HCT116 (cell line): ENCODE measurements around the gene PLEKHA8. TPM values are rescaled to one million over a fixed set of nuclear protein-coding genes. Genes with fewer than 3 reads are reported as not detected.

Source experiments
- ATAC-seq: fragments of 200-7000 bp; cut with Tn5 transposase; 2 replicates; pipeline ENCODE4 v1.9.1; 2020; ENCODE audit warnings: mild to moderate bottlenecking, moderate library complexity
- BruUV-seq: library from RNA; stranded (reverse); fragments of 400-500 nt; replicated peaks from 2 replicates; lab custom pipeline; 2021; lab: Mats Ljungman, UMichigan
- CTCF ChIA-PET: fragments of 300-600 bp; sonication (Branson Sonifier 250); formaldehyde crosslinking; loops from one replicate; lab custom pipeline; 2021; ENCODE audit warnings: antibody characterized with exemption; lab: Charles Lee
- POLR2A ChIA-PET: fragments of 300-600, 350-600 bp; sonication (Branson Sonifier 250); formaldehyde crosslinking; loops from one replicate; lab custom pipeline; 2021; ENCODE audit warnings: antibody characterized with exemption; lab: Charles Lee
- RAD21 ChIA-PET, 2 experiments: fragments of 300-600 bp; sonication (Branson Sonifier 250); formaldehyde crosslinking; loops; one replicate each; lab custom pipeline; 2023; ENCODE audit warnings: low total read pairs in 2 of 2; ENCODE audit not compliant: uncharacterized antibody in 2 of 2, unreplicated experiment in 2 of 2, low non-redundant PET in 1 of 2; lab: Charles Lee
- DNase-seq: peaks from one replicate; pipeline ENCODE4 v3.0.0-alpha.2; 2010; ENCODE audit warnings: low read depth, low spot score
- H2AFZ ChIP-seq: fragments of 200-600 bp; shearing (Covaris generic), sonication (generic); 2 replicates; pipeline ENCODE4 v1.6.1; 2017; ENCODE audit warnings: low read depth, mixed run types, mixed read lengths, antibody characterized with exemption, low read length; ENCODE audit not compliant: poor library complexity, severe bottlenecking
- H3K27ac ChIP-seq: 2 replicates; pipeline ENCODE4 v1.5.1; 2012; ENCODE audit warnings: low read depth, low read length
- H3K27me3 ChIP-seq: fragments of 200-600 bp; sonication (generic); 2 replicates; pipeline ENCODE4 v1.6.1; 2016; ENCODE audit warnings: mixed run types, low read length, mixed read lengths; ENCODE audit not compliant: insufficient read depth
- H3K36me3 ChIP-seq, 2 experiments: fragments of 200-500 bp in 1 of 2; fragments of 200-600 bp in 1 of 2; sonication (Bioruptor generic) in 1 of 2; sonication (generic) in 1 of 2; 2 replicates each; pipeline versions ENCODE4 v1.5.1 to v1.6.1; 2014 to 2016; ENCODE audit warnings: low read length in 2 of 2, inconsistent platforms in 1 of 2, mixed read lengths in 1 of 2, mixed run types in 1 of 2; ENCODE audit not compliant: insufficient read depth in 2 of 2, control insufficient read depth in 1 of 2
- H3K4me1 ChIP-seq, 2 experiments: fragments of 200-600 bp in 1 of 2; sonication (generic) in 1 of 2; 2 replicates each; pipeline versions ENCODE4 v1.5.1 to v1.6.1; 2012 to 2017; ENCODE audit warnings: low read length in 2 of 2, inconsistent platforms in 1 of 2, mild to moderate bottlenecking in 1 of 2, mixed read lengths in 1 of 2, mixed run types in 1 of 2, moderate library complexity in 1 of 2; ENCODE audit not compliant: insufficient read depth in 2 of 2, control insufficient read depth in 1 of 2
- H3K4me2 ChIP-seq: fragments of 200-600 bp; sonication (generic); 2 replicates; pipeline ENCODE4 v1.6.1; 2017; ENCODE audit warnings: mixed run types, low read length, mixed read lengths
- H3K4me3 ChIP-seq, 2 experiments: fragments of 200-600 bp in 1 of 2; sonication (generic) in 1 of 2; replicated peaks in 1 of 2; 2 replicates each; pipeline ENCODE4 v1.5.1; 2011 to 2016; ENCODE audit warnings: low read length in 2 of 2, control low read depth in 1 of 2, low read depth in 1 of 2, mild to moderate bottlenecking in 1 of 2, mixed read lengths in 1 of 2, mixed run types in 1 of 2
- H3K79me2 ChIP-seq: fragments of 200-600 bp; sonication (generic); 2 replicates; pipeline ENCODE4 v1.6.1; 2017; ENCODE audit warnings: mild to moderate bottlenecking, mixed run types, low read length, moderate library complexity, mixed read lengths; ENCODE audit not compliant: insufficient read depth
- H3K9ac ChIP-seq: fragments of 200-600 bp; sonication (generic); 2 replicates; pipeline ENCODE4 v1.6.1; 2016; ENCODE audit warnings: low read length, mixed read lengths
- H3K9me2 ChIP-seq: fragments of 200-600 bp; sonication (generic), shearing (Covaris generic); 2 replicates; pipeline ENCODE4 v1.6.1; 2017; ENCODE audit warnings: mixed run types, mild to moderate bottlenecking, moderate library complexity; ENCODE audit not compliant: insufficient read depth
- H3K9me3 ChIP-seq, 2 experiments: fragments of 200-500 bp in 1 of 2; fragments of 200-600 bp in 1 of 2; sonication (Bioruptor generic) in 1 of 2; sonication (generic) in 1 of 2; 2 replicates each; pipeline ENCODE4 v1.6.1; 2014 to 2017; ENCODE audit warnings: low read length in 2 of 2, mixed read lengths in 2 of 2, inconsistent platforms in 1 of 2, low read depth in 1 of 2, mild to moderate bottlenecking in 1 of 2, mixed run types in 1 of 2, moderate library complexity in 1 of 2; ENCODE audit not compliant: control insufficient read depth in 1 of 2, insufficient read depth in 1 of 2
- H4K20me1 ChIP-seq: fragments of 200-600 bp; sonication (generic), shearing (Covaris generic); 2 replicates; pipeline ENCODE4 v1.6.1; 2017; ENCODE audit warnings: mixed run types, mild to moderate bottlenecking, moderate library complexity; ENCODE audit not compliant: insufficient read depth
- ATF3 ChIP-seq: IDR thresholded peaks from 2 replicates; pipeline ENCODE4 v1.6.1; 2012
- EGR1 ChIP-seq: IDR thresholded peaks from 2 replicates; pipeline ENCODE4 v1.6.1; 2012; ENCODE audit warnings: low read depth
- EZH2 ChIP-seq: fragments of 200-600 bp; sonication (generic); IDR thresholded peaks from 2 replicates; pipeline ENCODE4 v1.6.1; 2017; ENCODE audit warnings: antibody characterized with exemption, mixed run types
- EZH2phosphoT487 ChIP-seq: fragments of 200-600 bp; IDR thresholded peaks from 2 replicates; pipeline ENCODE4 v1.6.1; 2018; ENCODE audit warnings: antibody characterized with exemption, borderline replicate concordance
- FOSL1 ChIP-seq: IDR thresholded peaks from 2 replicates; pipeline ENCODE4 v1.6.1; 2012; ENCODE audit warnings: low read depth
- MAX ChIP-seq: IDR thresholded peaks from 2 replicates; pipeline ENCODE4 v1.6.1; 2012
- REST ChIP-seq: IDR thresholded peaks from 2 replicates; pipeline ENCODE4 v1.6.1; 2012; ENCODE audit warnings: low read depth
- SP1 ChIP-seq: IDR thresholded peaks from 2 replicates; pipeline ENCODE4 v1.6.1; 2012; ENCODE audit warnings: low read depth
- SRF ChIP-seq: IDR thresholded peaks from 2 replicates; pipeline ENCODE4 v1.6.1; 2012; ENCODE audit warnings: low read depth
- YY1 ChIP-seq: IDR thresholded peaks from 2 replicates; pipeline ENCODE4 v1.6.1; 2011; ENCODE audit warnings: low read length, low read depth, moderate library complexity, mild to moderate bottlenecking; ENCODE audit not compliant: insufficient replicate concordance; ENCODE audit errors: extremely low read depth
- ZBTB33 ChIP-seq: IDR thresholded peaks from 2 replicates; pipeline ENCODE4 v1.6.1; 2011; ENCODE audit warnings: mild to moderate bottlenecking, low read length, moderate library complexity; ENCODE audit not compliant: insufficient replicate concordance; ENCODE audit errors: extremely low read depth
- ZFX ChIP-seq: fragments of 450-650 bp; IDR thresholded peaks from 2 replicates; pipeline ENCODE4 v1.6.1; 2017
- ZNF274 ChIP-seq: fragments of 200-500 bp; sonication (Bioruptor generic); IDR thresholded peaks from 2 replicates; pipeline ENCODE4 v1.6.1; 2014; ENCODE audit warnings: mild to moderate bottlenecking, low read depth, low read length, inconsistent platforms
- intact Hi-C: fragments of 100-400 bp; cut with micrococcal nuclease; formaldehyde crosslinking; loops from 2 replicates; pipeline ENCODE4 v1.10.0; 2022
- total RNA-seq: library from RNA; stranded (reverse); gene quantifications from one replicate; pipeline ENCODE4 v1.2.1, GENCODE V29; 2021; ENCODE audit not compliant: unreplicated experiment

PLEKHA8 gene
- total RNA-seq, 1 experiment from 2014 or later = 13.6 TPM

GRCh38 chr7:30166155-30166840 is 138.1 kb downstream of the PLEKHA8 start (continued):
- TF ChIP-seq MAX = no peak
- no peak for TF ChIP-seq EGR1
- no peak for TF ChIP-seq REST

GRCh38 chr7:30166841-30167235 is 138.6 kb downstream of the PLEKHA8 start:
- no peaks in the 10 kb centered on the region for H3K9me3 ChIP-seq
- ChIA-PET RAD21 (interaction anchor here in 1 of 2 experiments (0.7 kb wide), 1 partner anchor 132 kb away, joined by 3 read pairs; no protein-coding TSS in a partner anchor), CTCF (no interaction called here), POLR2A (no interaction called here)
- H3K4me3 ChIP-seq = no peak overlapping the region
- no TSS peak for BruUV-seq
- no peaks in the 10 kb centered on the region for H3K36me3 ChIP-seq
- H3K9ac ChIP-seq = no peak overlapping the region
- no peaks in the 10 kb centered on the region for H3K9me2 ChIP-seq
- no peaks in the 10 kb centered on the region for H4K20me1 ChIP-seq
- peaks cover 0 to 10% of the 10 kb centered on the region in 2 experiments; a peak in 2 of 4 replicates for H3K4me1 ChIP-seq
- H3K79me2 ChIP-seq = no peaks in the 10 kb centered on the region
- DNase-seq = no peak
- H3K27me3 ChIP-seq = no peaks in the 10 kb centered on the region
- ATAC-seq = no peak
- intact Hi-C loops = loop anchor here (10.0 kb wide), 1 partner anchor 578 kb away; no protein-coding TSS in a partner anchor
- no peak overlapping the region for H3K4me2 ChIP-seq
- H3K27ac ChIP-seq = no peak overlapping the region
- H2AFZ ChIP-seq = no peak overlapping the region
- TF ChIP-seq ZNF274 (no peak), ATF3 (no peak), REST (no peak), FOSL1 (no peak), MAX (no peak), EZH2 (no peak), SP1 (no peak), ZBTB33 (no peak), ZFX (no peak), YY1 (no peak), SRF (no peak), EZH2phosphoT487 (no peak)
